H9 (cell line): ENCODE measurements around the gene CCDC158. TPM values are rescaled to one million over a fixed set of nuclear protein-coding genes. Genes with fewer than 3 reads are reported as not detected.

Experiments
- DNase-seq: peaks from one replicate; pipeline ENCODE4 v3.0.0-alpha.2; 2017
- H2AFZ ChIP-seq: one replicate; pipeline ENCODE4 v1.6.1; 2013; ENCODE audit warnings: mild to moderate bottlenecking, low read length, control low read depth, moderate library complexity
- H2AK5ac ChIP-seq: 2 replicates; pipeline ENCODE4 v1.6.1; 2013; ENCODE audit warnings: low read length, control low read depth, mixed read lengths; ENCODE audit not compliant: insufficient read length
- H2BK120ac ChIP-seq: one replicate; pipeline ENCODE4 v1.6.1; 2013; ENCODE audit warnings: low read depth, mild to moderate bottlenecking, low read length, control low read depth, inconsistent platforms; ENCODE audit not compliant: poor library complexity, severe bottlenecking
- H2BK12ac ChIP-seq: 2 replicates; pipeline ENCODE4 v1.6.1; 2013; ENCODE audit warnings: low read length, control low read depth, mixed read lengths, low read depth; ENCODE audit not compliant: insufficient read length
- H2BK15ac ChIP-seq: 2 replicates; pipeline ENCODE4 v1.6.1; 2013; ENCODE audit warnings: low read depth, low read length, control low read depth
- H2BK20ac ChIP-seq: one replicate; pipeline ENCODE4 v1.6.1; 2013; ENCODE audit warnings: low read depth, mild to moderate bottlenecking, low read length, control low read depth, inconsistent platforms; ENCODE audit not compliant: poor library complexity, severe bottlenecking
- H2BK5ac ChIP-seq: 2 replicates; pipeline ENCODE4 v1.6.1; 2013; ENCODE audit warnings: low read length, control low read depth, mixed read lengths; ENCODE audit not compliant: insufficient read length
- H3K14ac ChIP-seq: 2 replicates; pipeline ENCODE4 v1.6.1; 2013; ENCODE audit warnings: low read length, control low read depth; ENCODE audit not compliant: insufficient read depth
- H3K18ac ChIP-seq: 2 replicates; pipeline ENCODE4 v1.6.1; 2013; ENCODE audit warnings: low read depth, mild to moderate bottlenecking, mixed read lengths, low read length, control low read depth; ENCODE audit not compliant: insufficient read length
- H3K23ac ChIP-seq: 2 replicates; pipeline ENCODE4 v1.6.1; 2013; ENCODE audit warnings: low read length, control low read depth, mixed read lengths, low read depth; ENCODE audit not compliant: insufficient read length
- H3K23me2 ChIP-seq: 2 replicates; pipeline ENCODE4 v1.6.1; 2013; ENCODE audit warnings: low read depth, mild to moderate bottlenecking, mixed read lengths, low read length, control low read depth; ENCODE audit not compliant: insufficient read length, poor library complexity, severe bottlenecking
- H3K27ac ChIP-seq: 2 replicates; pipeline ENCODE4 v1.5.1; 2013; ENCODE audit warnings: low read length, control low read depth, mixed read lengths, low read depth; ENCODE audit not compliant: insufficient read length
- H3K27me3 ChIP-seq: 2 replicates; pipeline ENCODE4 v1.6.1; 2013; ENCODE audit warnings: low read length, control low read depth, inconsistent platforms; ENCODE audit not compliant: insufficient read depth
- H3K4ac ChIP-seq: 2 replicates; pipeline ENCODE4 v1.6.1; 2013; ENCODE audit warnings: low read depth, mild to moderate bottlenecking, control low read depth, inconsistent platforms, low read length, moderate library complexity
- H3K4me1 ChIP-seq: 2 replicates; pipeline ENCODE4 v1.6.1; 2013; ENCODE audit warnings: low read length, control low read depth, inconsistent platforms; ENCODE audit not compliant: insufficient read depth
- H3K4me2 ChIP-seq: 2 replicates; pipeline ENCODE4 v1.6.1; 2013; ENCODE audit warnings: low read length, control low read depth, mixed read lengths; ENCODE audit not compliant: insufficient read length, insufficient read depth
- H3K56ac ChIP-seq: 2 replicates; pipeline ENCODE4 v1.6.1; 2013; ENCODE audit warnings: low read depth, mild to moderate bottlenecking, mixed read lengths, low read length, control low read depth; ENCODE audit not compliant: insufficient read length
- H3K79me1 ChIP-seq: 2 replicates; pipeline ENCODE4 v1.6.1; 2013; ENCODE audit warnings: low read depth, mild to moderate bottlenecking, moderate library complexity, low read length, control low read depth, inconsistent platforms; ENCODE audit not compliant: insufficient read depth, poor library complexity, severe bottlenecking
- H3K79me2 ChIP-seq: 2 replicates; pipeline ENCODE4 v1.6.1; 2013; ENCODE audit warnings: low read length, control low read depth, inconsistent platforms; ENCODE audit not compliant: insufficient read depth
- H3K9ac ChIP-seq: 2 replicates; pipeline ENCODE4 v1.6.1; 2013; ENCODE audit warnings: low read length, control low read depth, mixed read lengths; ENCODE audit not compliant: insufficient read length; ENCODE audit errors: extremely low read depth
- H3K9me3 ChIP-seq: one replicate; pipeline ENCODE4 v1.6.1; 2013; ENCODE audit warnings: low read depth, low read length, inconsistent platforms; ENCODE audit not compliant: control insufficient read depth
- H3T11ph ChIP-seq: one replicate; pipeline ENCODE4 v1.6.1; 2013; ENCODE audit warnings: mild to moderate bottlenecking, low read length, control low read depth, inconsistent platforms
- H4K20me1 ChIP-seq: one replicate; pipeline ENCODE4 v1.6.1; 2013; ENCODE audit not compliant: control insufficient read depth, insufficient read length, insufficient read depth
- H4K5ac ChIP-seq: 2 replicates; pipeline ENCODE4 v1.6.1; 2013; ENCODE audit warnings: low read depth, mild to moderate bottlenecking, mixed read lengths, low read length, control low read depth; ENCODE audit not compliant: insufficient read length
- H4K8ac ChIP-seq: replicated peaks from 2 replicates; pipeline ENCODE4 v1.6.1; 2013; ENCODE audit warnings: low read length, control low read depth, mixed read lengths, low read depth; ENCODE audit not compliant: insufficient read length
- H4K91ac ChIP-seq: 2 replicates; pipeline ENCODE4 v1.6.1; 2013; ENCODE audit warnings: low read depth, mild to moderate bottlenecking, moderate library complexity, mixed read lengths, low read length, control low read depth; ENCODE audit not compliant: insufficient read length
- H3K27ac Mint-ChIP-seq, 3 experiments: 2 replicates in 2 of 3; 3 replicates in 1 of 3; pipeline ENCODE4 v1.8.0; 2020 to 2021; ENCODE audit warnings: mixed read lengths in 3 of 3, mild to moderate bottlenecking in 1 of 3, moderate library complexity in 1 of 3
- H3K27me3 Mint-ChIP-seq: 2 replicates; pipeline ENCODE4 v1.8.0; 2021; ENCODE audit warnings: low read depth, mild to moderate bottlenecking, moderate library complexity, mixed read lengths
- H3K36me3 Mint-ChIP-seq, 3 experiments: 2 replicates in 2 of 3; 3 replicates in 1 of 3; pipeline ENCODE4 v1.8.0; 2020 to 2021; ENCODE audit warnings: low read depth in 3 of 3, mixed read lengths in 3 of 3; ENCODE audit not compliant: insufficient read depth in 1 of 3
- H3K4me1 Mint-ChIP-seq, 2 experiments: 2 replicates each; pipeline ENCODE4 v1.8.0; 2020; ENCODE audit warnings: mixed read lengths in 2 of 2
- H3K4me3 Mint-ChIP-seq, 2 experiments: 2 replicates in 1 of 2; 3 replicates in 1 of 2; pipeline ENCODE4 v1.8.0; 2020 to 2021; ENCODE audit warnings: mild to moderate bottlenecking in 2 of 2, mixed read lengths in 2 of 2, moderate library complexity in 1 of 2
- H3K9me3 Mint-ChIP-seq, 2 experiments: 2 replicates in 1 of 2; 3 replicates in 1 of 2; pipeline ENCODE4 v1.8.0; 2020; ENCODE audit warnings: mild to moderate bottlenecking in 2 of 2, mixed read lengths in 2 of 2, moderate library complexity in 1 of 2
- WGBS: extraction: QIAGEN DNeasy Blood & Tissue Kit; methylation state at CpG from one replicate; pipeline ENCODE4 v1.1.7; 2013; ENCODE audit warnings: missing lambda C conversion rate, low lambda C conversion rate, mixed read lengths; ENCODE audit not compliant: insufficient read length; ENCODE audit errors: extremely low coverage; 5-methylcytosine and 5-hydroxymethylcytosine counted together
- total RNA-seq: library from RNA; stranded (reverse); gene quantifications from 2 replicates; pipeline ENCODE4 v1.2.1, GENCODE V29; 2021
- TF ChIP-seq, protein P1 (sequence below): fragments of 200-600 bp; sonication (generic); conservative IDR thresholded peaks from 3 replicates; pipeline ENCODE4 v1.8.0; 2021; ENCODE audit warnings: antibody characterized with exemption, mild to moderate bottlenecking

Gene CCDC158
- total RNA-seq, 1 experiment from 2014 or later, result not detected

DNA sequence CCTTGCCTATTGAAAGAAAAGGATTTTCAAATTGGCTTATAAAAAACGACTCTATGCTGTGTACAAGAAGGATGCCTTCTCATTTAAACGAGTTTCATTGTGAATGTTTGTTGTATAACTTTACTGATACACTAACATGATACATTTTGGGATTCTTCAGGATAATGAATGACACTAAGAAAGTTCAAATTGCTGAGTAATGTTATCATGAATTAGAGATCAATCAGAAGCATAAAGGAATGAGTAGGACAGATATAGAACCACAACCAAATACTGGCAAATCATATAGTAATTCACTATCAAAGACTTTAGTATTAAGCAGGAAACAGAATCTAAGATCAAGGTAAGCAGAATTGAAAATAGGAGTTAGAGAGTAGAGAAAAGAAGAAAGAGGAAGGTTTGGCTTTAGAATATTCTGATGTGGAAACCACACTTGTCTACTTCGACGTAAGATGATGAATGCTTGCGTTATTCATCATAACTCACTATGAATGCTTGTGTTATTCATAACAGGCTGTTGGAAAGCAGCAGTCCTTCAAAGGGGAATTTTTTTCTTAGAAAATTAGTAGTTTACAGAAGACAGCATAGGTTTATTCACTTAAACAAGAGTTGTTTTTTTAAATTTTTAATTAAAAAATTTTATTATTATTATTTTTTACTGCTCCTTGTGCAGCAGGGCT, 13.4 kb downstream of the CCDC158 start:
- H3K27ac Mint-ChIP-seq, result peak overlapping the region in 1 of 3 experiments; percentile 2; a peak in 1 of 7 replicates
- H3K23ac ChIP-seq, result no peak overlapping the region
- TF ChIP-seq, protein P1, sequence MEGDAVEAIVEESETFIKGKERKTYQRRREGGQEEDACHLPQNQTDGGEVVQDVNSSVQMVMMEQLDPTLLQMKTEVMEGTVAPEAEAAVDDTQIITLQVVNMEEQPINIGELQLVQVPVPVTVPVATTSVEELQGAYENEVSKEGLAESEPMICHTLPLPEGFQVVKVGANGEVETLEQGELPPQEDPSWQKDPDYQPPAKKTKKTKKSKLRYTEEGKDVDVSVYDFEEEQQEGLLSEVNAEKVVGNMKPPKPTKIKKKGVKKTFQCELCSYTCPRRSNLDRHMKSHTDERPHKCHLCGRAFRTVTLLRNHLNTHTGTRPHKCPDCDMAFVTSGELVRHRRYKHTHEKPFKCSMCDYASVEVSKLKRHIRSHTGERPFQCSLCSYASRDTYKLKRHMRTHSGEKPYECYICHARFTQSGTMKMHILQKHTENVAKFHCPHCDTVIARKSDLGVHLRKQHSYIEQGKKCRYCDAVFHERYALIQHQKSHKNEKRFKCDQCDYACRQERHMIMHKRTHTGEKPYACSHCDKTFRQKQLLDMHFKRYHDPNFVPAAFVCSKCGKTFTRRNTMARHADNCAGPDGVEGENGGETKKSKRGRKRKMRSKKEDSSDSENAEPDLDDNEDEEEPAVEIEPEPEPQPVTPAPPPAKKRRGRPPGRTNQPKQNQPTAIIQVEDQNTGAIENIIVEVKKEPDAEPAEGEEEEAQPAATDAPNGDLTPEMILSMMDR, result no peak

More for the DNA sequence above, 13.4 kb downstream of the CCDC158 start:
- Histone ChIP-seq H3K14ac (no peak overlapping the region), H3T11ph (no peak overlapping the region), H3K27me3 (no peaks in the 10 kb centered on the region), H2AK5ac (no peak overlapping the region), H2BK120ac (no peak overlapping the region), H4K5ac (no peak overlapping the region), H3K4me1 (no peaks in the 10 kb centered on the region), H3K9me3 (no peaks in the 10 kb centered on the region), H2BK12ac (no peak overlapping the region), H3K79me1 (no peaks in the 10 kb centered on the region), H4K91ac (no peak overlapping the region), H4K8ac (no peak overlapping the region), H3K56ac (no peak overlapping the region), H3K79me2 (no peaks in the 10 kb centered on the region), H3K4ac (no peak overlapping the region), H2BK20ac (no peak overlapping the region), H3K23me2 (no peaks in the 10 kb centered on the region), H3K4me2 (no peak overlapping the region), H2AFZ (no peak overlapping the region), H2BK15ac (no peak overlapping the region), H2BK5ac (no peak overlapping the region), H3K27ac (no peak overlapping the region), H3K18ac (no peak overlapping the region), H4K20me1 (no peaks in the 10 kb centered on the region), H3K9ac (no peak overlapping the region)
- no peak for DNase-seq
- H3K27me3 Mint-ChIP-seq, result no peaks in the 10 kb centered on the region; the same call in 1 of the 2 replicates
- no CpG with 5 or more reads among the region's 5 CpGs for WGBS
- no peak overlapping the region for H3K4me3 Mint-ChIP-seq
- no peaks in the 10 kb centered on the region for H3K9me3 Mint-ChIP-seq
- H3K4me1 Mint-ChIP-seq, result peaks cover 6 to 8% of the 10 kb centered on the region in 2 experiments
- no peaks in the 10 kb centered on the region for H3K36me3 Mint-ChIP-seq
